Activated CD4-positive, alpha-beta T cell treated with anti-CD3 and anti-CD28 coated beads, Interleukin-2, amount 10 ng/mL, durations not matched to agents 24 days and 14 days (primary cell): Measurements from ENCODE around the gene TM9SF1. TPM values are rescaled to one million over a fixed set of nuclear protein-coding genes. Genes with fewer than 3 reads are reported as not detected.

Experiments used
- DNase-seq: peaks from one replicate; pipeline ENCODE4 v3.0.0; 2022
- H3K27ac Mint-ChIP-seq: one replicate; pipeline ENCODE4 v1.8.0; 2022; ENCODE audit warnings: mild to moderate bottlenecking, mixed read lengths
- H3K27me3 Mint-ChIP-seq: one replicate; pipeline ENCODE4 v1.8.0; 2022; ENCODE audit warnings: mixed read lengths
- H3K36me3 Mint-ChIP-seq: one replicate; pipeline ENCODE4 v1.8.0; 2022; ENCODE audit warnings: low read depth, mild to moderate bottlenecking, mixed read lengths
- H3K4me1 Mint-ChIP-seq: one replicate; pipeline ENCODE4 v1.8.0; 2021; ENCODE audit warnings: mixed read lengths
- H3K4me3 Mint-ChIP-seq: one replicate; pipeline ENCODE4 v1.8.0; 2022; ENCODE audit warnings: mild to moderate bottlenecking, moderate library complexity, mixed read lengths
- H3K9me3 Mint-ChIP-seq: one replicate; pipeline ENCODE4 v1.8.0; 2021; ENCODE audit warnings: mixed read lengths
- intact Hi-C: fragments of 100-400 bp; cut with micrococcal nuclease; formaldehyde crosslinking; loops from one replicate; pipeline ENCODE4 v1.15.1; 2023
- total RNA-seq: library from RNA; stranded (reverse); gene quantifications from 2 replicates; pipeline ENCODE4 v1.2.3, GENCODE V29; 2022

TM9SF1 gene
- total RNA-seq, 1 donor from 2014 or later, result 35.1 TPM

DNA sequence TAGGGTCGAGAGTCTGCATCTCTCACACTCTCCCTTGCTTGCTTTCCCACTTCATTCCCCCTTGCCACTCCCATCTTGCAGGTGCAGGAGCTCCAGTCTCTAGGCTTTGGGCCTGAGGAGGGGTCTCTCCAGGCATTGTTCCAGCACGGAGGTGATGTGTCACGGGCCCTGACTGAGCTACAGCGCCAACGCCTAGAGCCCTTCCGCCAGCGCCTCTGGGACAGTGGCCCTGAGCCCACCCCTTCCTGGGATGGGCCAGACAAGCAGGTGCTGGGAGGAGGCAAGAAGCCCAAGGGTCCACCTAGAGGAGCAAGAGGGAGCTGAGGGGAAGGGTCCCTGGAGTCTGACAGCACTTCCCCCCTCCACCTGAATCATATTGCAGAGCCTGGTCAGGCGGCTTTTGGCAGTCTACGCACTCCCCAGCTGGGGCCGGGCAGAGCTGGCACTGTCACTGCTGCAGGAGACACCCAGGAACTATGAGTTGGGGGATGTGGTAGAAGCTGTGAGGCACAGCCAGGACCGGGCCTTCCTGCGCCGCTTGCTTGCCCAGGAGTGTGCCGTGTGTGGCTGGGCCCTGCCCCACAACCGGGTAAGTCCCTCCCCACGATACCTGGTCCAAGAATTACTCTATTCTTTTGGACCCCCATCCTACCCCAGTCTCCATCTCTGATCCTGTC, 43.7 kb downstream of the TM9SF1 start:
- Mint-ChIP-seq H3K4me1 (peaks cover 33% of the 10 kb centered on the region), H3K36me3 (peaks cover 56% of the 10 kb centered on the region), H3K9me3 (no peaks in the 10 kb centered on the region), H3K27me3 (no peaks in the 10 kb centered on the region), H3K27ac (no peak overlapping the region), H3K4me3 (no peak overlapping the region)
- DNase-seq, result no peak
- intact Hi-C loops, result no loop called here

DNA sequence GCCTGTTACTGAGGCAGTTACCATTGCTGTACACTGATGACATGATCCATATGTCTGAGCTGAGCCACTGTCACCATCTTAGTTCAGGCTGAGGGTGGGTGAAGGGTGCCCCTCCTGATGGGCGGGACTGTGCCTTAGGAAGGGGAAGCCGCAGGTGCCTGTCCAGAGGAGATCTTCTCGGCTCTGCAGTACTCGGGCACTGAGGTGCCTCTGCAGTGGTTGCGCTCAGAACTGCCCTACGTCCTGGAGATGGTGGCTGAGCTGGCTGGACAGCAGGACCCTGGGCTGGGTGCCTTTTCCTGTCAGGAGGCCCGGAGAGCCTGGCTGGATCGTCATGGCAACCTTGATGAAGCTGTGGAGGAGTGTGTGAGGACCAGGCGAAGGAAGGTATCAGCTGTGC, 44.2 kb downstream of the TM9SF1 start:
- DNase-seq, result no peak
- Mint-ChIP-seq H3K36me3 (peaks cover 57% of the 10 kb centered on the region), H3K4me1 (peaks cover 33% of the 10 kb centered on the region), H3K4me3 (no peak overlapping the region), H3K27ac (no peak overlapping the region), H3K9me3 (no peaks in the 10 kb centered on the region), H3K27me3 (no peaks in the 10 kb centered on the region)
- intact Hi-C loops, result no loop called here

DNA sequence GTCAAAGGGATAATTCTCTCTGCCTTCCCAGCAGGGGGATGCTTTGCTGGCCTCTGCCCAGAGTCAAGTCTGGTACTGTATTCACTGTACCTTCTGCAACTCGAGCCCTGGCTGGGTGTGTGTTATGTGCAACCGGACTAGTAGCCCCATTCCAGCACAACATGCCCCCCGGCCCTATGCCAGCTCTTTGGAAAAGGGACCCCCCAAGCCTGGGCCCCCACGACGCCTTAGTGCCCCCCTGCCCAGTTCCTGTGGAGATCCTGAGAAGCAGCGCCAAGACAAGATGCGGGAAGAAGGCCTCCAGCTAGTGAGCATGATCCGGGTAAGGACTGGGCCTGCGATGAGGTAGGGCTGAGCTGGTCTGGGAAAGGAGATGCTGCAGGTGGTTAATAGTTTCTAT, 44.7 kb downstream of the TM9SF1 start:
- DNase-seq, result no peak
- Mint-ChIP-seq H3K4me1 (peaks cover 34% of the 10 kb centered on the region), H3K27me3 (no peaks in the 10 kb centered on the region), H3K9me3 (no peaks in the 10 kb centered on the region), H3K27ac (peak overlapping the region; percentile 31), H3K4me3 (no peak overlapping the region), H3K36me3 (peaks cover 57% of the 10 kb centered on the region)
- intact Hi-C loops, result no loop called here

DNA sequence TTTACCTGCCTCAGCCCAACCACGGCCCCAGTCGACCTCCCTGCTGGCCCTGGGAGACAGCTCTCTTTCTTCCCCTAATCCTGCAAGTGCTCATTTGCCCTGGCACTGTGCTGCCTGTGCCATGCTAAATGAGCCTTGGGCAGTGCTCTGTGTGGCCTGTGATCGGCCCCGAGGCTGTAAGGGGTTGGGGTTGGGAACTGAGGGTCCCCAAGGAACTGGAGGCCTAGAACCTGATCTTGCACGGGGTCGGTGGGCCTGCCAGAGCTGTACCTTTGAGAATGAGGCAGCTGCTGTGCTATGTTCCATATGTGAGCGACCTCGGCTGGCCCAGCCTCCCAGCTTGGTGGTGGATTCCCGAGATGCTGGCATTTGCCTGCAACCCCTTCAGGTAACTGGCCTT, 45.2 kb downstream of the TM9SF1 start:
- DNase-seq, result no peak
- Mint-ChIP-seq H3K27ac (no peak overlapping the region), H3K27me3 (no peaks in the 10 kb centered on the region), H3K4me1 (peaks cover 38% of the 10 kb centered on the region), H3K36me3 (peaks cover 59% of the 10 kb centered on the region), H3K9me3 (no peaks in the 10 kb centered on the region), H3K4me3 (no peak overlapping the region)
- intact Hi-C loops, result no loop called here

DNA sequence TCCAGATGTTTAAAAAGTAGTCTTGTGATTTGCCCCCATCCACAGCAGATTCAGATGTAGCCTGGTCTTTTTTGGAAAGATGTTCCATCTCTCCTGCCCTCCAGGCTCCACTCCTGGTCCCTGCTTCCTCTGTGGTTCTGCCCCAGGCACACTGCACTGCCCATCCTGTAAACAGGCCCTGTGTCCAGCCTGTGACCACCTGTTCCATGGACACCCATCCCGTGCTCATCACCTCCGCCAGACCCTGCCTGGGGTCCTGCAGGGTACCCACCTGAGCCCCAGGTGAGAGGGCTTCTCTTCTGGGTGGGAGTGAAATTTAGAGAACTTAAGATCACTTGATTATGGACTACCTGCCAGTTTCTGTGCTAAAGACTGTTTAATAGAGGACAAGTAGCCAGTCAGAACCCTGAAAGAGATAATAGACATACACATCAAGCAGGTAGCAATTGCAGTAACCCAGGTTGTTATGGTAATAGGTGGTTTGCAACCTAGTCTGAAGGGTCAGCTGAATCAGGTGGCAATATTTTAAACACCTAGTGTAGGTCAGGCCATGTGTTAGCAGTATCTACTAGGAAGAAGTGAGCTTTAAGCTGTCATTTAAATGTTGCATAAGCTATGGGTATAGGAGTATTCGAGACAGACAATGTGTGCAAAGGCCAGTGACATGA, 45.8 kb downstream of the TM9SF1 start:
- Mint-ChIP-seq H3K36me3 (peaks cover 59% of the 10 kb centered on the region), H3K27me3 (no peaks in the 10 kb centered on the region), H3K4me3 (peak overlapping the region; percentile 97), H3K9me3 (no peaks in the 10 kb centered on the region), H3K4me1 (peaks cover 41% of the 10 kb centered on the region), H3K27ac (peak overlapping the region; percentile 60)
- DNase-seq, result no peak
- intact Hi-C loops, result no loop called here

DNA sequence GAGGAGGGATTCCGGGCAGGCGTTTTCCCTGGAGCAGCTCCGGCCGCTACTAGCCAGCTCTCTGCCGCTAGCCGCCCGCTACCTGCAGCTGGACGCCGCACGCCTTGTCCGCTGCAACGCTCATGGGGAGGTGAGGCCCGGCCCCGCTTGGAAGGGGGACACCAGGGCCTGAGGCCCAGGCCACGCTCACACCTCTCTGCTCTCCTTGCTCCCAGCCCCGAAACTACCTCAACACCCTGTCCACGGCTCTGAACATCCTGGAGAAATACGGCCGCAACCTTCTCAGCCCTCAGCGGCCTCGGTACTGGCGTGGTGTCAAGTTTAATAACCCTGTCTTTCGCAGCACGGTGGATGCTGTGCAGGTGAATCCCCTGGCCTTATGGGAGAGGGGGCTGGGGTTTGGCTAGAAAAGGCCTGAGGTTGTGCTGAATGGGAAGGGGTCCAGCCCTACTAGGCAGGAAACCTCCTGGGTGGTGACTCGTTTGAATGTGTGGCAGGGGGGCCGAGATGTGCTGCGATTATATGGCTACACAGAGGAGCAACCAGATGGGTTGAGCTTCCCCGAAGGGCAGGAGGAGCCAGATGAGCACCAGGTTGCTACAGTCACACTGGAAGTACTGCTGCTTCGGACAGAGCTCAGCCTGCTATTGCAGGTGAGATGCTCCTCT, 47.3 kb downstream of the TM9SF1 start:
- Mint-ChIP-seq H3K4me3 (peak overlapping the region; percentile 97), H3K4me1 (peaks cover 56% of the 10 kb centered on the region), H3K27ac (peak overlapping the region; percentile 79), H3K36me3 (peaks cover 69% of the 10 kb centered on the region), H3K9me3 (no peaks in the 10 kb centered on the region), H3K27me3 (no peaks in the 10 kb centered on the region)
- peak; percentile 72 for DNase-seq
- intact Hi-C loops, result loop anchor here (1.0 to 2.0 kb wide), 6 partner anchors 13 to 151 kb away; partner anchors contain the start of genes DCAF11, DHRS1, IPO4 and IRF9

DNA sequence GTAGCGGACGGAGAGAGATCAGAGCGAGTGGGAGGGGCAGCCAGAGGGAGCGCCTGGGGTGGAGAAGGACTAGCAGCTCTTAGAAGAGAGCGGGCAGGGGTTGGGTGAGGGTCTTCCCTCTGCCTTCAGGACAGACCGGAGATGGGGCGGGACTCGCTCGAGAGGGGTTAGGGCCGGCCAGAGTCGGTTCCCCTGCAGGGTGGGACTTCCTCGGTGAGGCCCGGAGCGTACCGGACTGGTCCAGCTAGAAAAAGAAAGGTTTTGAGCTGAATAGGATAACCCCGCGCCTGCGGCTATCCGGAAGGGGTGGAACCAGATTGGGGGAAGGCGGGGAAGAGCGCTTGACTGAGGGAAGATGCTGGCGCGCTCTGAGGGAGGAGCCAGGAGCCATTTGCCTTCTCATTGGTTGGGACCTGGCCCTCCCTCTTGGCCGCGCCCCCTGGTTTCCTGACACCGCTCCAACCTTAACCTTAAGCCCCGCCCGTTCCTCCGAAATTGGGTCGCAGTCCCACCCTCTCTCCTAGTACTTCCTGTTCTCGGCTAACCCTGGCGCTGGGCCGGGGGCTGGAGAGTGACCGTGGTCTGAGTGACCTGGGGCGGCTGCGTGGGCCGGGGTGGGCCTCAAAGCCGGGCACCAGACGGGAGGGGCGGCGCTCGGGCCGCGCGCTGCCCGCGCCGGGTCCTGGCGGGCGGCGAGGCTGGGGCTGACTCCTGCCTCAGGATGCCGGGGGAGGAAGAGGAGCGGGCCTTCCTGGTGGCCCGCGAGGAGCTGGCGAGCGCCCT, 48.1 kb downstream of the TM9SF1 start, which contains the start of gene RNF31:
Gene RNF31, plus strand, starts transcription at position 521 of the 783 bp plus-strand sequence. Its CDS starts 201 bp downstream, at position 722.
- Mint-ChIP-seq H3K36me3 (peaks cover 68% of the 10 kb centered on the region), H3K27me3 (no peaks in the 10 kb centered on the region), H3K4me3 (peak within 1 kb of the TSS; percentile 97), H3K27ac (peak within 1 kb of the TSS; percentile 99), H3K4me1 (peaks cover 59% of the 10 kb centered on the region), H3K9me3 (no peaks in the 10 kb centered on the region)
- peak; percentile 99 for DNase-seq
- intact Hi-C loops, result loop anchor here (1.0 to 2.0 kb wide), 7 partner anchors 11 to 152 kb away; partner anchors contain the start of genes DCAF11, DHRS1, IPO4 and IRF9

DNA sequence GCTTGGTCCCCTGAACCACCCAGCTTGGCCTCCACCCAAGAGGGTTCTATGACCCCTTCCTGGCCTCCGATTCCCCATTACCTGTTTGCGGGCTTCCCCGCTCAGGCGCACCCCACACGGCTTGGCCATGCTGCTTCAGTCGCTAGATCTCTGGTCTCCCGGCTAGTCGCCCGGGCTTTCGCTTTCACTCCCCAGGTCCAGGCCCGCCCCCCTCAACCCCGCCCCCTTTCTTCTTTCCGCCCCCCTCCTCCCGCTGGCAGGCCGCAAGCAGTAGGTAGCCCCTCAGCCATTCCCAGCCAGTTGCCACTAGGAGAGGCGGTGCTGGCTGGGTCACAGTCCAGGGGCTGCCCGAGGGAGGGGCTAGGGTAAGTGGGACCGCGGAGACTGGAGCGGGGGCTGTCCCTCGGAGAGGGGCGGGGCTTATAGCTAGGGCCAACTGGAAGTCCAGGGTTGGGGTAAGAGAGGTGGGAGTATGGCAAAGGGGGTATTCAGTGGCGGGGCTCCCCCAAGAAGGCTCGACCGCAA, 48.7 kb downstream of the TM9SF1 start, which contains the start of gene PSME2:
Gene PSME2, minus strand, starts transcription at position 158 of the 525 bp plus-strand sequence. Its CDS starts 29 bp downstream, at position 129.
- H3K36me3 Mint-ChIP-seq, result peaks cover 70% of the 10 kb centered on the region
- peaks cover 62% of the 10 kb centered on the region for H3K4me1 Mint-ChIP-seq
- intact Hi-C loops, result loop anchor here (1.0 to 2.0 kb wide), 4 partner anchors 10 to 152 kb away; partner anchors contain the start of genes DHRS1, IPO4, NOP9 and PCK2
- DNase-seq, result peak; percentile 97
- H3K4me3 Mint-ChIP-seq, result peak within 1 kb of the TSS; percentile 97
- peak within 1 kb of the TSS; percentile 99 for H3K27ac Mint-ChIP-seq
- no peaks in the 10 kb centered on the region for H3K27me3 Mint-ChIP-seq
- H3K9me3 Mint-ChIP-seq, result no peaks in the 10 kb centered on the region

DNA sequence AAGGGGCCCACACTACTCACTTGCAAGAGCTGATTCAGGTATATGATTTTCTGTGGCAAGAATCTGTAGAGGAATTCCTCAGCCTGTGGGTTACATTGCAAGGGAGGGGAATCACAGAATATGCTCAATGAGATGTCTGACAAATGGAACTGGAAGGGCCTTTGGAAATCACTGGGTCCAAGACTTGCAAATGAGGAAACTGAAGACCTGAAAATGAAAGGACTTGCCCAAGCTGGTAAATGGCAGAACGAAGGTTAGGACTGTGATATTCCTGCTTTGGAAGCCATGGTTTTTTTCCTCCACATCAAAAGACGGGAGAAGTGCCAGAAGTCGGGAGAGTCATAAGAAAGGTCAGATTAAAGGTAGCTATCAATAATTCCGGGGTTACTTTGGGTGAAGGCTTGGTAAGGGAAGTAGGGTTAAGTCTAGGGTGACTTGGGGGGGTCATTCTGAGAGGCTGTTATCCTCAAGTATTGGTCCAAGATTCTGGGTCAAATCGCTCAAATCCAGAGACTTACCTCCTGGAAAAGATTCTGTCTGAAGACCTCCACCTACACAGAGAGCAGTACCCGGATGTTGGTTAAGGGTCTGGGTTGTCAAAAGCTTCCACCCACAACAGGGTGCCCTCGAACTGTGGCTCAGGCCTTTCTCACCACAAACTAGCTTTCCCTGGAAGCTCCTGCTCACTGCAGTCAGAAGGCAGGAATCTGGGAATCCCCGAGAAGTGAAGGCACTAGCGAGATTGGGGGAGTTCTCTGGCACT, 49.4 kb downstream of the TM9SF1 start:
- intact Hi-C loops, result loop anchor here (1.0 to 2.0 kb wide), 4 partner anchors 10 to 153 kb away; partner anchors contain the start of genes DHRS1, IPO4, NOP9 and PCK2
- peaks cover 68% of the 10 kb centered on the region for H3K36me3 Mint-ChIP-seq
- no peaks in the 10 kb centered on the region for H3K9me3 Mint-ChIP-seq
- no peaks in the 10 kb centered on the region for H3K27me3 Mint-ChIP-seq
- H3K4me1 Mint-ChIP-seq, result peaks cover 62% of the 10 kb centered on the region
- peak; percentile 66 for DNase-seq
- H3K4me3 Mint-ChIP-seq, result peak overlapping the region; percentile 97
- H3K27ac Mint-ChIP-seq, result peak overlapping the region; percentile 99

DNA sequence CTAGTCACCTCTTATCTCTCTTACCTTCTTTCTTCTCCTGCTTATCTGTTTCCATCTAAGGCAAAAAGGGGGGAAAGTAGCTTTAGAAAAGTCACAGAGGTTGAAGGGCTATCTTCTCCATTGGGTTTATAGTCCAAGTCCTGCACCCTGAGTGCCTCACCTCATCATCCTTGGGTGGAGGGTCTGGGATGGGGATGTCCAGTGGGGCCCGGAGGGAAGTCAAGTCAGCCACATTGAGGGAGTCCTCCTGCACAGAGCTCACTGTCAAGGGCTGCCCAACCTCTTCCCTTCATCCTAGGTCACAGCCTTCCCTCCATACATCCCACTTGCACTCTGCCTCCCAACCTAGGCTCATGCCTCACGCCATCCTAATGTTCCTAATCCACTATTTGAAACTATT, 50.0 kb downstream of the TM9SF1 start:
- DNase-seq, result no peak
- H3K4me3 Mint-ChIP-seq, result peak overlapping the region; percentile 97
- H3K9me3 Mint-ChIP-seq, result no peaks in the 10 kb centered on the region
- peak overlapping the region; percentile 99 for H3K27ac Mint-ChIP-seq
- intact Hi-C loops, result no loop called here
- peaks cover 68% of the 10 kb centered on the region for H3K36me3 Mint-ChIP-seq
- no peaks in the 10 kb centered on the region for H3K27me3 Mint-ChIP-seq
- peaks cover 58% of the 10 kb centered on the region for H3K4me1 Mint-ChIP-seq

DNA sequence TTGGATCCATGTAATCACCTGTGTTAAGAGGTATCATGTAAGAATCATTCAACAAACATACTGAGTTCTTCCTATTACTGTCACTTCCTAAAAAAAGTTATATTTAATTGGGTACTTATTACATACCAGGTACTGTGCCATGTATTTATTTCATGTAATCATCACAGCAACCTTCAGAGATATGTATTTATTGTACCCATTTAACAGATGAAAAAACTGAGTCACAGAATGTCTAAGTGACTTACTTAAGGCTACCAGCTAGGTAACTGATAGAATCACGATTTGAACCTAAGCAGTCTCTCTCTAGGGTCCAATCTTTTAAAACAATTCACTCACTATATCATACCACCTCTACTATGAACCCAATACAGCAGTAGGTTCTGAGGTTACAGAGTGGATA, 50.8 kb downstream of the TM9SF1 start:
- Mint-ChIP-seq H3K36me3 (peaks cover 69% of the 10 kb centered on the region), H3K27me3 (no peaks in the 10 kb centered on the region), H3K27ac (peak overlapping the region; percentile 73), H3K9me3 (no peaks in the 10 kb centered on the region), H3K4me1 (peaks cover 59% of the 10 kb centered on the region), H3K4me3 (peak overlapping the region; percentile 97)
- DNase-seq, result no peak
- intact Hi-C loops, result no loop called here

DNA sequence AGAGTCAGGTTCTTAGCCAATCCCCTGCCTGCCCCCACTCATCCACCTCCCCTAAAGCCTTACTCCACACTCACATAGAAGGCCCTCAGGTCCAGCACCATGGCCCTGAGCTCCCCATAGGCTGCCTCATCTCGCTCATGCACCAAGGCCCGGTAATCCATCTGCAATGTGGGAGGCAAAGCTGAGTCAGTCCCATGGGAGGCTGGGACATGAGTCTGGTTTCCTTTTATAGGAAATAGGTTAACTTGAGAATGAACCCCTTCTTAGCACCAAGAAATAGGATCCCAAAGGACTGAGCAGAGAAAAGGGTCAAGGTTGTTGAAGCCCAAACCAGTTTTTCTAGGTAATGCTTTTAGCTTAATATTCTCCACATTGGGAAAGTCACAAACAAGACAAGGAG, 51.7 kb downstream of the TM9SF1 start:
- H3K27ac Mint-ChIP-seq, result peak overlapping the region; percentile 61
- peaks cover 60% of the 10 kb centered on the region for H3K4me1 Mint-ChIP-seq
- no peaks in the 10 kb centered on the region for H3K27me3 Mint-ChIP-seq
- peak overlapping the region; percentile 94 for H3K4me3 Mint-ChIP-seq
- intact Hi-C loops, result no loop called here
- peaks cover 69% of the 10 kb centered on the region for H3K36me3 Mint-ChIP-seq
- no peaks in the 10 kb centered on the region for H3K9me3 Mint-ChIP-seq
- DNase-seq, result no peak
